GM21786 (cell line): Measurements from ENCODE around the gene CAPG.
"Not testable (repeated sequence)": the region's sequence is repeated elsewhere in the genome, so short reads cannot be mapped to it uniquely, and the experiment has no call there.

ENCODE experiments used
- ATAC-seq: cut with Tn5 transposase; IDR thresholded peaks from one replicate; pipeline ENCODE4 v1.9.1; 2021; ENCODE audit not compliant: unreplicated experiment

The CAPG gene

GRCh38 chr2:85421260-85422071 lies 11.3 kb upstream of the CAPG start:
- ATAC-seq: no peak

- peak; percentile 60 for ATAC-seq
These were observed 10.5 kb upstream of the CAPG start for GRCh38 chr2:85420536-85421259.

GRCh38 chr2:85419009-85419675 lies 9.0 kb upstream of the CAPG start:
- no peak for ATAC-seq

- ATAC-seq: peak; percentile 75
These were observed 8.2 kb upstream of the CAPG start, which contains the start of gene SH2D6 for GRCh38 chr2:85418132-85419008. TSS of gene SH2D6 (plus strand) at chr2:85418714. CDS start at chr2:85429466, 10,752 bp downstream.

- ATAC-seq: no peak
These were observed 5.9 kb upstream of the CAPG start for GRCh38 chr2:85415980-85416650.

GRCh38 chr2:85414761-85415553 lies 4.8 kb upstream of the CAPG start:
- ATAC-seq: no peak

- not testable (repeated sequence) for ATAC-seq
These were observed 4.2 kb upstream of the CAPG start for GRCh38 chr2:85414421-85414759.

- no peak for ATAC-seq
These were observed 3.6 kb upstream of the CAPG start for GRCh38 chr2:85413592-85414420.

GRCh38 chr2:85411405-85411748 lies 1.2 kb upstream of the CAPG start:
- no peak for ATAC-seq

- ATAC-seq: peak; percentile 5
These were observed 628 bp upstream of the CAPG start for GRCh38 chr2:85410584-85411404.

GRCh38 chr2:85405201-85406059 lies 4.7 kb downstream of the CAPG start:
- ATAC-seq: peak; percentile 42

- no peak for ATAC-seq
These were observed 8.3 kb downstream of the CAPG start for GRCh38 chr2:85401844-85402243.

GRCh38 chr2:85401464-85401805 lies 8.7 kb downstream of the CAPG start:
- ATAC-seq: no peak

GRCh38 chr2:85400541-85401463 lies 9.4 kb downstream of the CAPG start:
- no peak for ATAC-seq

GRCh38 chr2:85400023-85400422 lies 10.1 kb downstream of the CAPG start:
- ATAC-seq: no peak

GRCh38 chr2:85399183-85399455 lies 11.0 kb downstream of the CAPG start:
- no peak for ATAC-seq
